Activated B cell treated with CpG ODN at 0.5 μM for 24 hours (primary cell): Measurements from ENCODE around the gene SETD3. TPM values are rescaled to one million over a fixed set of nuclear protein-coding genes. Genes with fewer than 3 reads are reported as not detected.
"Not testable (repeated sequence)": the region's sequence is repeated elsewhere in the genome, so short reads cannot be mapped to it uniquely, and the experiment has no call there.

Experiments
- ATAC-seq: fragments of 200-7000 bp; cut with Tn5 transposase; one replicate; pipeline ENCODE4 v1.10.0; 2021; ENCODE audit warnings: low read depth, mild to moderate bottlenecking, moderate library complexity
- CTCF ChIA-PET: fragments of 350-600 bp; sonication (Branson Sonifier 250); formaldehyde crosslinking; loops from one replicate; lab custom pipeline; 2021; ENCODE audit warnings: antibody characterized with exemption; lab: Charles Lee
- POLR2A ChIA-PET: fragments of 350-600 bp; sonication (Branson Sonifier 250); formaldehyde crosslinking; loops from one replicate; lab custom pipeline; 2021; ENCODE audit warnings: antibody characterized with exemption; lab: Charles Lee
- DNase-seq: peaks from one replicate; pipeline ENCODE4 v3.0.0; 2022
- H3K27ac Mint-ChIP-seq: one replicate; pipeline ENCODE4 v1.8.0; 2020; ENCODE audit warnings: mixed read lengths
- H3K27me3 Mint-ChIP-seq: one replicate; pipeline ENCODE4 v1.8.0; 2021; ENCODE audit warnings: mixed read lengths
- H3K36me3 Mint-ChIP-seq: one replicate; pipeline ENCODE4 v1.8.0; 2021; ENCODE audit warnings: low read depth, mixed read lengths
- H3K4me1 Mint-ChIP-seq: one replicate; pipeline ENCODE4 v1.8.0; 2021; ENCODE audit warnings: mixed read lengths
- H3K4me3 Mint-ChIP-seq: one replicate; pipeline ENCODE4 v1.8.0; 2020; ENCODE audit warnings: mild to moderate bottlenecking, mixed read lengths
- H3K9me3 Mint-ChIP-seq: one replicate; pipeline ENCODE4 v1.8.0; 2020; ENCODE audit warnings: mixed read lengths
- intact Hi-C: fragments of 100-400 bp; cut with micrococcal nuclease; formaldehyde crosslinking; loops from one replicate; pipeline ENCODE4 v1.15.1; 2024
- total RNA-seq: library from RNA; stranded (reverse); gene quantifications from 2 replicates; pipeline ENCODE4 v1.2.3, GENCODE V29; 2022
- TF ChIP-seq, protein P1 (sequence below): fragments of 200-600 bp; IDR thresholded peaks from one replicate; pipeline ENCODE4 v1.8.0; 2022; ENCODE audit warnings: antibody characterized with exemption, mild to moderate bottlenecking

Gene SETD3
- total RNA-seq, 1 donor from 2014 or later = 31.9 TPM

DNA sequence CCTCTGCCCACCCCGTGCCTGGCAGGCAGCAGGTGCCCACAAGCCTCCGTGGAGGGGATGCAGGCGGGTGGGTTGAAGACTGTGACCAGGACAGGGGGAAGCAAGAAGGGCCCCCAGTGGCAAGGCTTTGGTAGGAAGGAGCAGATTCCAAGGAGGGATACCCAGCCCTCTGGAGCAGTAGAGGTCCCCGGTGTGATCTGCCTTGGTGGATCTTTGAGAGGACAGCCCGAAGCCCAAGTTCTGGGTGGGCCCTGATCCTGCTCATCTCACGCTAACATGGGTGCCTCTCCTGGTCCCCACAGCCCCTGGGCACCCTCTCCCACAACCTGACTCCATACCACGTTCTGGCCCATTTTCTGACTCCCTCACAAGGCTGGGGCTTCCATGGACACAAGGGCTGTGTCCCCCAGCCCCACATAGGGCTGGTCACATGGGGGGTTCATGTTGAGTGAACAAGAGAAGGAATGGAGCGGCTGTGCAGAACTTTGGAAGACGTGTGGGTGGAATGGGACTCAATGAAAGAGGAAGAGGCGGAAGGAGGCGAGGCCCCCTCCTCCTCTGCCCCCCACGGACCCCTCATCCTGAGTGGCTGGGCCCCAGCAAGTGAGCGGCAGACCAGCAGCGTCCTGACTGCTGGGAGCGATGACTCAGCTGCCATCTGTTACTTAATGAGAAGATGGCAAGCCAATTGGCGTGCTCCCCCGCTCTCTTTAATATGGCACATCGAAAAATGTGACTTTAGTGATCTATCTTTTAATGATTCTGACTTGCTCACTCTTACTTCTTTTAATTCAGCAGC, 131.6 kb downstream of the SETD3 start:
- no peak for DNase-seq
- Mint-ChIP-seq H3K36me3 (no peaks in the 10 kb centered on the region), H3K4me1 (no peaks in the 10 kb centered on the region), H3K27ac (no peak overlapping the region), H3K4me3 (no peak overlapping the region), H3K9me3 (no peaks in the 10 kb centered on the region), H3K27me3 (no peaks in the 10 kb centered on the region)
- intact Hi-C loops = no loop called here
- ChIA-PET POLR2A (no interaction called here), CTCF (no interaction called here)
- ATAC-seq = no peak
- TF ChIP-seq, protein P1, sequence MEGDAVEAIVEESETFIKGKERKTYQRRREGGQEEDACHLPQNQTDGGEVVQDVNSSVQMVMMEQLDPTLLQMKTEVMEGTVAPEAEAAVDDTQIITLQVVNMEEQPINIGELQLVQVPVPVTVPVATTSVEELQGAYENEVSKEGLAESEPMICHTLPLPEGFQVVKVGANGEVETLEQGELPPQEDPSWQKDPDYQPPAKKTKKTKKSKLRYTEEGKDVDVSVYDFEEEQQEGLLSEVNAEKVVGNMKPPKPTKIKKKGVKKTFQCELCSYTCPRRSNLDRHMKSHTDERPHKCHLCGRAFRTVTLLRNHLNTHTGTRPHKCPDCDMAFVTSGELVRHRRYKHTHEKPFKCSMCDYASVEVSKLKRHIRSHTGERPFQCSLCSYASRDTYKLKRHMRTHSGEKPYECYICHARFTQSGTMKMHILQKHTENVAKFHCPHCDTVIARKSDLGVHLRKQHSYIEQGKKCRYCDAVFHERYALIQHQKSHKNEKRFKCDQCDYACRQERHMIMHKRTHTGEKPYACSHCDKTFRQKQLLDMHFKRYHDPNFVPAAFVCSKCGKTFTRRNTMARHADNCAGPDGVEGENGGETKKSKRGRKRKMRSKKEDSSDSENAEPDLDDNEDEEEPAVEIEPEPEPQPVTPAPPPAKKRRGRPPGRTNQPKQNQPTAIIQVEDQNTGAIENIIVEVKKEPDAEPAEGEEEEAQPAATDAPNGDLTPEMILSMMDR = no peak

DNA sequence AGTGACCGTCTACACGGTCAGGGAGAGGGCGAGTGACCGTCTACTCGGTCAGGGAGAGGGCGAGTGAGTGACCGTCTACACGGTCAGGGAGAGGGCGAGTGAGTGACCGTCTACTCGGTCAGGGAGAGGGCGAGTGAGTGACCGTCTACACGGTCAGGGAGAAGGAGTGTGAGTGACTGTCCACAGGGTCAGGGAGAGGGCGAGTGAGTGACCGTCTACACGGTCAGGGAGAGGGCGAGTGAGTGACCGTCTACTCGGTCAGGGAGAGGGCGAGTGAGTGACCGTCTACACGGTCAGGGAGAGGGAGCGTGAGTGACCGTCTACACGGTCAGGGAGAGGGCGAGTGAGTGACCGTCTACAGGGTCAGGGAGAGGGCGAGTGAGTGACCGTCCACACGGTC, 132.4 kb downstream of the SETD3 start:
- H3K36me3 Mint-ChIP-seq, ATAC-seq, H3K27ac Mint-ChIP-seq, CTCF ChIA-PET, H3K4me1 Mint-ChIP-seq, H3K27me3 Mint-ChIP-seq, H3K9me3 Mint-ChIP-seq, H3K4me3 Mint-ChIP-seq, POLR2A ChIA-PET, DNase-seq, intact Hi-C loops: not testable (repeated sequence)

Other genes with a start within 250 kb of the SETD3 start
- gene BCL11B, start 208.7 kb downstream of the SETD3 start, total RNA-seq = 0.10 and 0.13 TPM in 2 replicates
- gene CCNK, start 550 bp upstream of the SETD3 start, total RNA-seq = 76.7 and 79.2 TPM in 2 replicates
- gene CCDC85C, start 123.3 kb upstream of the SETD3 start, total RNA-seq = 1.8 and 1.9 TPM in 2 replicates
- gene HHIPL1, start 164.3 kb upstream of the SETD3 start, total RNA-seq = not detected in 2 replicates
- 0.07 TPM in 1 of 2 replicates, not detected in the other for gene CYP46A1, start 203.4 kb upstream of the SETD3 start, total RNA-seq